ENCODE results near the gene MAGI2. TPM values are rescaled to one million over a fixed set of nuclear protein-coding genes. Genes with fewer than 3 reads are reported as not detected.

MAGI2 gene
- total RNA-seq, 2 experiments from 2014 or later = 0.03 to 0.17 TPM

GRCh38 chr7:79285756-79286155 is 167.7 kb downstream of the MAGI2 start:
- Histone ChIP-seq H3K27ac (ENCODE audit: low read depth, low read length, poor library complexity, severe bottlenecking) (no peak overlapping the region), H3K4me3 (ENCODE audit: low read depth, low read length, poor library complexity, severe bottlenecking) (no peak overlapping the region), H3K9me2 (ENCODE audit: insufficient read depth, low read length) (no peaks in the 10 kb centered on the region), H3K4me1 (ENCODE audit: insufficient read depth, low read length, poor library complexity, severe bottlenecking) (no peaks in the 10 kb centered on the region), H3K4me2 (ENCODE audit: low read length) (no peak overlapping the region), H3K79me2 (ENCODE audit: insufficient read depth, low read depth, low read length) (no peaks in the 10 kb centered on the region), H3K36me3 (ENCODE audit: insufficient read depth, low read length) (no peaks in the 10 kb centered on the region), H2AFZ (ENCODE audit: low read length) (no peak overlapping the region), H4K20me1 (ENCODE audit: insufficient read depth, low read length) (no peaks in the 10 kb centered on the region), H3K9me3 (ENCODE audit: low read length) (no peaks in the 10 kb centered on the region)
- CTCF ChIA-PET (ENCODE audit: unreplicated experiment) = no interaction called here
- no peak for DNase-seq (ENCODE audit: low spot score)
- intact Hi-C loops (cut with micrococcal nuclease; ENCODE audit: unreplicated experiment) = no loop called here
- BruUV-seq (replicated peaks) = no TSS peak
- POLR2A ChIA-PET = no interaction called here
- TF ChIP-seq EZH2phosphoT487 (IDR thresholded peaks at IDR 0.05; ENCODE audit: borderline replicate concordance, low read depth, low read length) (no peak), CTCF (conservative IDR thresholded peaks at IDR 0.05; ENCODE audit: low read length) (no peak)

- CTCF ChIA-PET (ENCODE audit: unreplicated experiment) = no interaction called here
- H3K9me3 ChIP-seq (ENCODE audit: low read length) = no peaks in the 10 kb centered on the region
- no TSS peak for BruUV-seq (replicated peaks)
- no peak for TF ChIP-seq CTCF (conservative IDR thresholded peaks at IDR 0.05; ENCODE audit: low read length)
- TF ChIP-seq EZH2phosphoT487 (IDR thresholded peaks at IDR 0.05; ENCODE audit: borderline replicate concordance, low read depth, low read length) = no peak
- H3K36me3 ChIP-seq (ENCODE audit: insufficient read depth, low read length) = no peaks in the 10 kb centered on the region
- H2AFZ ChIP-seq (ENCODE audit: low read length) = no peak overlapping the region
- H3K4me1 ChIP-seq (ENCODE audit: insufficient read depth, low read length, poor library complexity, severe bottlenecking) = no peaks in the 10 kb centered on the region
- intact Hi-C loops (cut with micrococcal nuclease; ENCODE audit: unreplicated experiment) = no loop called here
- no peak overlapping the region for H3K4me3 ChIP-seq (ENCODE audit: low read depth, low read length, poor library complexity, severe bottlenecking)
- no peaks in the 10 kb centered on the region for H3K79me2 ChIP-seq (ENCODE audit: insufficient read depth, low read depth, low read length)
- H3K9me2 ChIP-seq (ENCODE audit: insufficient read depth, low read length) = no peaks in the 10 kb centered on the region
- no peak for DNase-seq (ENCODE audit: low spot score)
- H4K20me1 ChIP-seq (ENCODE audit: insufficient read depth, low read length) = no peaks in the 10 kb centered on the region
- POLR2A ChIA-PET = interaction anchor here (0.7 kb wide), 1 partner anchor 9 kb away, joined by 5 read pairs; no protein-coding TSS in a partner anchor
- no peak overlapping the region for H3K4me2 ChIP-seq (ENCODE audit: low read length)
- H3K27ac ChIP-seq (ENCODE audit: low read depth, low read length, poor library complexity, severe bottlenecking) = no peak overlapping the region
Measured at GRCh38 chr7:79284211-79284610, 169.3 kb downstream of the MAGI2 start.

DNA sequence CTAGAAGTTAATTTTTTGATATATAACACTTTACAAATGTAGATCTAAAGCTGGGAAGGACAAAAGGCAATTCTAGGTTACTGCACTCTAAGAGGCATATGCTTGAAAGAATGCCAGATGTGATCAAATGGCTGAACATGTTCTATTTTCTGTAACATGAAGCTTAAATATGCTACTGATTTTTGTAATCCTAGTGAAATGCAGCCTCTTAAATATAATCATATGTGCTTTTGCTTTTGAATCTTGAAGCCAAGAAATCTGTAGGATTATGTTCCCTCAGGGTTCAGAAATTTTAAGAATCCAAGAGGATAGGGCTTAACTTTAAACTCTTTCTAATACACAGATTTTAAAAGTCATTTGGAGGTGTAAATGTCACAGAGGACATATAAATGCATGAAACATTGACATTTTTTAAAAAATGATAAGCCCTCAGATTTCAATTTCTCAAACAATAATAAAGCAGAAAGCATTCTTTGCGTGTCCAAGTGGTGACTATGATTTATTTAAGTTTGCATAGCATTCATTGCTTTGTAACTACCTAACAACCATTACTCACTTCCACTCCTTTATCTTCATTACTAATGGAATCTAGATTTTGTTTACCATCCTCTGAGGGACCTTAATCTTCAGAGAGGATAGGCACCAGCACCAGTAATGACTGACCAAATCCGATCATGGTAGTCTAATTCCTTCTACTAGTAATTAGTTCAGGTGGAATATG is 170.4 kb downstream of the MAGI2 start:
- CTCF ChIA-PET (ENCODE audit: unreplicated experiment) = no interaction called here

More for the DNA sequence above, 170.4 kb downstream of the MAGI2 start:
- Histone ChIP-seq H3K79me2 (ENCODE audit: insufficient read depth, low read depth, low read length) (no peaks in the 10 kb centered on the region), H3K9me3 (ENCODE audit: low read length) (no peaks in the 10 kb centered on the region), H3K36me3 (ENCODE audit: insufficient read depth, low read length) (no peaks in the 10 kb centered on the region), H4K20me1 (ENCODE audit: insufficient read depth, low read length) (no peaks in the 10 kb centered on the region), H3K9me2 (ENCODE audit: insufficient read depth, low read length) (no peaks in the 10 kb centered on the region), H3K4me2 (ENCODE audit: low read length) (no peak overlapping the region), H3K4me1 (ENCODE audit: insufficient read depth, low read length, poor library complexity, severe bottlenecking) (no peaks in the 10 kb centered on the region), H2AFZ (ENCODE audit: low read length) (no peak overlapping the region), H3K4me3 (ENCODE audit: low read depth, low read length, poor library complexity, severe bottlenecking) (no peak overlapping the region), H3K27ac (ENCODE audit: low read depth, low read length, poor library complexity, severe bottlenecking) (no peak overlapping the region)
- BruUV-seq (replicated peaks) = no TSS peak
- POLR2A ChIA-PET = interaction anchor here (0.5 to 1.1 kb wide), 4 partner anchors 12 to 589 kb away, joined by 3 read pairs; no protein-coding TSS in a partner anchor
- no peak for DNase-seq (ENCODE audit: low spot score)
- no peak for TF ChIP-seq CTCF (conservative IDR thresholded peaks at IDR 0.05; ENCODE audit: low read length)
- TF ChIP-seq EZH2phosphoT487 (IDR thresholded peaks at IDR 0.05; ENCODE audit: borderline replicate concordance, low read depth, low read length) = no peak
- intact Hi-C loops (cut with micrococcal nuclease; ENCODE audit: unreplicated experiment) = no loop called here
